Ramos (cell line): Measurements from ENCODE around the gene SHH.

Source experiments
- in situ Hi-C: fragments of 300-500 bp; cut with MboI; formaldehyde crosslinking; loops from one replicate; pipeline ENCODE4 v1.14.3; 2022; ENCODE audit warnings: low sequenced_read_pairs; ENCODE audit not compliant: unreplicated experiment

Gene SHH

DNA sequence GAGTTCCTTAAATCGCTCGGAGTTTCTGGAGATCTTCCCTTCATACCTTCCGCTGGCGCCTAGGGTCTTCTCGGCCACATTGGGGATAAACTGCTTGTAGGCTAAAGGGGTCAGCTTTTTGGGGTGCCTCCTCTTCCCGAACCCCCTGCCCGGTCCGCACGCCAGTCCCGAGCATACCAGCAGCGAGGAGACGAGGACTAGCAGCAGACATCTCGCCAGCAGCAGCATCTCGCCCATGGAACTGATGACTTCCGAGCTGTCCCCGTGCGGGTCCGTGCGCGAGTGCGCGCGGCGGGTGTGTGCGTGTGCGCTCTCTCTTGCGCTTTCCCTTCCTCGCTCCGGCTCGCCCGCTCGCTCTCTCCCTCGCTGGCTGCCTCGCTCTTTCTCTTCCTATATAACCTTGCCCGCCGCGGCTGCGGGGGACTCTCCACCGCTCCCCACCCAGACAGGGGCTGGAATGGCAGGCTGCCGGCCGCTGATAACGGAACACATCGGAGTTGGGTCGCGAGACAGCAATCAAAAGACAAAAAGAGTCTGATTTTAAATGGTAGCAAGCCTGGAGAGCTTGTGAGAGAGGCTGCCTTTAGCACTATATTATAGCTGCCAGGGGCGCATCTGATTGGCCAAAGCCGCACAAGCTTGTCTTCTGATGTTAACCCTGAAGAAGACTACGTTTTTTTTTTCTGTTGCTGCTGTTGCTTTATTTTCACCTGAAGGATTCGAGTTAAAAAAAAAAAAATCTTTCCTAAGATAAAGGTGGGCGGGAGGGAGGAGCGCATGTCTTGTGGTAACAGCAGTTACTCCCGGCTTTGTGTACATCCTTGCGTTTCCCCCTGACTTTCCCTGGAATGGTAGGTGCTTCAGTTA, at the start of gene SHH:
TSS of gene SHH (minus strand) at position 569 of the 867 bp plus-strand sequence. CDS start at position 228, 341 bp downstream.
- in situ Hi-C loops: loop anchor here (10.0 to 25.0 kb wide), 2 partner anchors 653 to 1000 kb away; no protein-coding TSS in a partner anchor

DNA sequence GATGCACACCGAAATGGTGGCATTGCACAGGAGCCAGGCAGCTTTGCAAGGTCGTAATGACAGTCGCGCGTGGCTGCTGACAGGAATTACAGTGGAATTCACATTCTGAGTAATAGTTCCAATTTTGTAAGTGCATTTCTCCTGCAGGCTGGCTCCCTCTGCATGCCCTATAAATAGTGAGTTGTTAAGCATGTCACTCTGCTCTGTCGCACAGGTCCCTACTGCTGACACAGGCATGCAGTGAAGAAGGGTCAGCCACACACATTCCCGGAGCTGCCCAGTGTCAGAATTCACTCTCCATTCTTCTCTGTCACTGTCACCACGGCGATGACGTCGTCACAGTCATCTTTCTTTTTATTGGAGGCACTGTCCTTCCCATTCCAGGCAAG, 49.2 kb upstream of the SHH start:
- in situ Hi-C loops: no loop called here

DNA sequence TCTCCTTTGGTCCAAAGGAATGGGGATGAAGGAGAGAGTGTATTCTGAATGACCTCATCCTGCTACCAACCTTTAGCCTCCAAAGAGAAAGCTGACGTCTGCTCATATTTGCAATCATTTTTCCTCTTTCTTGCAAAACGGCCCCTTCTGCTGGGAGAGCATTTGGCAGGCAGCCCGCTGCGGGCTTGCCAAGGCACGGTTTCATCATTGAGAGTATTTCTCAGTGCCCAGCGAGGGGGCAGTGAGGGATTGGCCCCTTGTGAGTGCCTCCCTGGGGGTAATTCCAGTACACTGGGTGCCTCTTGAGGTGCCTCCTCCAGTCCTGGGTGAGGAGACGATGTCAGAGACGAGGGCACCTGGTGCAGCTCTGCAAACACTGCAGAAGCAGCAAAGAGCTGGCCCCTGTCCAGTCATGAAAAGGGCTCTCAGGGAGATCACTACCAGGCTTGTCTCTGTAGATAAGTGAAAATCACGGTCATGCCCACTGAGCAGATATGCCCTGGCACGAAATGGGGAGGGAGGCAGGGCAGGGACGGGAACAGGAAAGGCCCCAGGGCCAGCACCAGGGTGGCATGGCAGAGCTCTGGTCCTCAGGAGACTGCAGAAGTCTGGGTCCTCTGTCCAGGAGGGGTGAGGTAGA, 48.7 kb upstream of the SHH start:
- in situ Hi-C loops: no loop called here

DNA sequence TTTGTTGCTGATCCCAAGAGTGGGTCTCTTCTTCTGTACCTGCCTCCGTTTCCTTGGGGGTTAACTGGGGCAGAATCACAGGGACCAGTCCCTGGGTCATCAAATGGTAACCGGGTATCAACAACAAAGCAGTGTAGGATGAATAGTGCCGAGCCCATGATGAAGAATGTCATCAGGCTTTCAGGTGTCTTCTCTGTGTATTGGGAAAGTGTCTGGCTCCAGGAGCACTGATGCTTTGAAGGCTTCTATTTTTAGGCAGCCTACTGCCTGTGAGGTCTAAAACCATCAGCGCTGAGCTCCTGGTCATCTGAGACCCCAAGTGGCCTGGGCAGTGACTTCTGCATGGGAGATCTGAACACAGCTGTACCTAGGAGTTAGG, 48.2 kb upstream of the SHH start:
- in situ Hi-C loops: no loop called here

DNA sequence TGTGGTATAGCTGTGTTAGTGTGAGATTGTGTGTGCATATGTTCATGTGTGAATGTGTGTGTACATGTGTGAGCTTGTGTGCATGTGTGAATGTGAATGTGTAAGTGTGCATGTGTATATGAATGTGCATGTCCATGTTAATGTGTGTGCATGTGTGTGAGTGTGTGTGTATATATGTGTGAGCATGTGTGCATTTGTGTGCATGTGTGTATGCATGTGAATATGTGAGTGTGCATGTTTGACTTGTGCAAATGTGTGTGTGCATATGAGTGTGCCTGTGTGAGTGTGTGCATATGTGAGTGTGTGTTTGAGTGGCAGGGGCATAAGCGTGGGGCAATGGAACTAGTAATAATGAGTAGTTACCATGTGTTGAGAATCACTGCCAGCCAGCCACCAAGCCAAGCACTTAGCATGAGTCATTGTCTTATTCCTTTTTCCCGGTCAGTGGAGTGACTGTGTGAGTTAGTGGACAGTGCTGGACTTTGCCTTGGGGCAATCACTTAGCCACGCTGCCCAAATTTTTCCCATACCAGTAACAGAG, 46.3 kb upstream of the SHH start:
- in situ Hi-C loops: no loop called here

DNA sequence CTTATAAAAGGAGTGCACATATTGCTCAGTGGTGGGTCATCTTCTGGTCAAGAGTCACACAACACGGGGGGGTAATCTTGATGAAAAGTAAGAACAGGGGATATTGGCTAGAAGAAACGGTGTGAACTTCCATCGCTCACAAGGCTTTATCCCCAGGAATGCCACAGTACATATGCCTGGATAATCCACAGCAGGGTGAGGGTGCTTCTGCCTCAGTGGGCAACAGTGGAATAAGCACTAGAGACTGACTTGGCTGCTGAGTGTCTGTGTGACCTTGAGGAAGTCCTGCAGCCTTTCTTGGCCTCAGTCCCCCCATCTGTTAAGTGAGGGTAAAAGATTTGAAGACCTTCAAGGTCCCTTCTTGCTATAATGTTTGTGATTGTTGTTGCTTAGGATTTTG, 44.9 kb upstream of the SHH start:
- in situ Hi-C loops: no loop called here

DNA sequence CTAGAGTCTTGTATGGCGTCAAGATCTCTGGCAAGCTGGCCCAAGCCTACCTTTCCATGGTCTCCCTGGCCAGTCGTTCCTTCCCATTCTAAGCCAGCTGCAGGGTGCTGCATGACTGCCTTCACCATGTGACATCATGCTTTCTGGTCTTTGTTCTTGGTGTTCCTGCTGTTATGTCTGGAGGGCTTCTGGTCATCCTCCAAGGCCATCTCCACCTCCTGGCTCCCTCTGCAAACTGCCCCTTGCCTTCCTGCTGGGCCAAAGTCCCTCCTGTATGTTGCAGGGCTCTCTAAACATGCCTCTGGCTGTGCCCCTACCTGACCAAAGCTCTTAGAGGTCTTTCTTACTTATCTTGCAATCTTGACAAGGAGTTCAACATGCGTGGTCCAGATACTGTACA, 44.4 kb upstream of the SHH start:
- in situ Hi-C loops: no loop called here

DNA sequence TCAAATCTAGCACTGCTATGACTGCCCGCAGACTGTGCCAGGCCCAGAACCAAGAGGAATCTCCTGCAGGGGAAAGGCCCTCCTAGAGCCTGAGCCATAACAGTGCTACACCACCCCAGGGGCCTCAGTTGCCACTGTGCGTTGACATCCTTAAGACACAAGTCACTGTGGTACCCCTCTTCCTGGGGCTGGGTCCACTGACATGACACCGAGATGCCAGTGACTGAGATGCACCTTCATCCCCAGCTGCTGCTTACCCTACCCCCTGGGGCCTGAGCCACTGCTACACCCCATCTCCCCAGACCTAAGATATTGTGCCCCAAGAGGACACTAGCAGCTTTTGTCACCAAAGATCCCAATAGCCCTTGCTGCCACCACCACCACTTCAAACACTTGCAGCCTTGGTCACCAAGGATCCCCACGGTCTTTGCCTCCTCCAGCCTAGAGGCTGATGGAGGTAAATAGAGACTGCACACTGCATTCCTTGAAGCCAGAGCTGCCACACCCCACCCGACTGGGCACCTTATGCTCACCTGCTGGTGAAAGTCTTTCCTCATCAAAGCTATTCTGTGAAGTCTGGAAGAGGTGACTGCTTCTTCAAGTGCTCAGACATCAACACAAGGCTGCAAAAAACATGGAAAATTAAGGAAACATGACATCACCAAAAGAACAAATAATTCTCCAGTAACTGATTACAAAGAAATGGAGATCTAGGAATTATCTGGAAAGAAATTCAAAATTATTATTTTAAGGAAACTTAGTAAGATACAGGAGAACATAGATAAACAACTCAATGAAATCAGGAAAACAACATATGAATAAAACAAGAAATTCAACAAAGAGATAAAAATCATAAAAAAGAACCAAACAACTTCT, 40.4 kb upstream of the SHH start:
- in situ Hi-C loops: no loop called here

DNA sequence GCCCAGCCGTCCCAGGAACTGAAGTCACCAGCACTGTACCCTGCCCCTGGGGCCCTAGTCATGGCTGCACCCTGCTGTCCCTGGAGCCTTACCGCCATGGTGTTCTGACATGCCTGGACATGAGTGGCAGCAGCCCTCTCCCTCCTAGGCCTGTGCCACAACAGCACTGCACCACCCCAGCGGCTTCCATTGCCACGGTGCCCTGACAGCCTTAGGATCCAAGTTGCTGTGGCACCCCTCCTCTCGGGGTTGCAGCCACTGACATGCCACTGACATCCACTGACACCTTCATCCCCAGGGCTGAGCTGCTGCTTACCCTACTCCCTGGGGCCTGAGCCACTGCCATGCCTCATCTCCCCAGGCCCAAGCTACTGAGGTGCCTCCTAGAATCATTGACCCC, 39.6 kb upstream of the SHH start:
- in situ Hi-C loops: no loop called here

DNA sequence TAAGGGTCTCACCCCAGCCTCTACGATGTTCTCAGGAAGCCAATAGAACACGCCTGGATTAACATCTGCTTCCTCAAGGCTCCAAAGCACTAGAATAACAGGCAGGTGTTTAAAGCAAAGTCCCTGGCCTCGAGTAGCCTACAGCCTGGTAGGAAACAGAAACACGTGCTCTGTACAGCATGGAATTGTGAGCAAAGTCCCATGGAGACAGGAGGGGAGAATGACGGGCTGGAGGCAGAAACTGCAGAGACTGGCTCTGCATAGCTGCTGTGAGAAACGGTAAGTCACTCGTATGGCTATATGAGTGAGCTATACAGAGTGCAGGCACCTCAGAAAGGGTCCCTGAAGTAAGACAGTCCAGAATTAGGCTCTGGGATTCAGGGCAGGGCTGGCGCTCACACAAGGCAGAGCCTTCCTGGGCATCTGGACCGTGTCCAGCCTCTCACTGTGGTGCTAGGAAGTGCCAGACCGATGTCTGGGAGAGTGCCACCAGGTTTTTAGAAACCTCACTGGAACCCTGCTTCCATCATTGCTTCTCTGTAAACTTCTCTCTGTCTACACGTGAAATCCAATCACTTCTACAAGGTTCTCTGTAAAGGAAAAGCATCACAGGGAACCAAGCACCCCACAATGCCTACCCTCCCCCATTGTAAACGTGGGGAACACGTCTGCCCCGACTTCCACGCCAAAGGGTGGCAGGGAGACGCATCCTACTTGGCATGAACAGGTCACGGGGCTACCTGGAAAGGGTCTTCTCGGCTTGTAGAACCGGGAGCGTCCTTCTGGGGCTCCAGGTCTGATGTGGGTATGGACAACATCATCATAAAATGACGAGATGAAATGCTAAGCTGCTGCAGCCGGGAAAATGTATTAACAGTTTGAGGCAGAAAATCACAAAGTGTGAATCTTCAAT, 38.8 kb upstream of the SHH start:
- in situ Hi-C loops: no loop called here

DNA sequence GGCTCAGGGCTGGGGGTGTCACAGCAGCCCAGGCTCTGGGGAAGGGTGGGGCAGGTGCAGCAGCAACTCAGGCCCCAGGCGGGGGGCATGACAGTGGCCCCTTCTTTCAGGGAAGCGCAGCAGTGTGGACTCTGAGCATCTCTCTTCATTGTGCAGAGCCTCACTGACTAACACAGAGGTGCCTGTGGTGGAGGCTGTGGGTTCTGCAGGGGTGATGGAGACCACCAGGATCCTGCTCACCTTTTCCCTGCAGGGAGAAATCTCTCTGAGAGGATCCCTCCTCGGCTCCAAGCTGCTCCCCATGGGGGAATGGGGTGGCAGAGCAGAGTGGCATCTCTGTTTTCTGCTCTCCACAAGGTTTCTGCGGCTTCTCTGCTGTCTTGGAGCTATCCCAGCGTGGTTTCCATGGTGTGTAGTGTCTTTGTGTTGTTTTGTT, 37.8 kb upstream of the SHH start:
- in situ Hi-C loops: no loop called here

DNA sequence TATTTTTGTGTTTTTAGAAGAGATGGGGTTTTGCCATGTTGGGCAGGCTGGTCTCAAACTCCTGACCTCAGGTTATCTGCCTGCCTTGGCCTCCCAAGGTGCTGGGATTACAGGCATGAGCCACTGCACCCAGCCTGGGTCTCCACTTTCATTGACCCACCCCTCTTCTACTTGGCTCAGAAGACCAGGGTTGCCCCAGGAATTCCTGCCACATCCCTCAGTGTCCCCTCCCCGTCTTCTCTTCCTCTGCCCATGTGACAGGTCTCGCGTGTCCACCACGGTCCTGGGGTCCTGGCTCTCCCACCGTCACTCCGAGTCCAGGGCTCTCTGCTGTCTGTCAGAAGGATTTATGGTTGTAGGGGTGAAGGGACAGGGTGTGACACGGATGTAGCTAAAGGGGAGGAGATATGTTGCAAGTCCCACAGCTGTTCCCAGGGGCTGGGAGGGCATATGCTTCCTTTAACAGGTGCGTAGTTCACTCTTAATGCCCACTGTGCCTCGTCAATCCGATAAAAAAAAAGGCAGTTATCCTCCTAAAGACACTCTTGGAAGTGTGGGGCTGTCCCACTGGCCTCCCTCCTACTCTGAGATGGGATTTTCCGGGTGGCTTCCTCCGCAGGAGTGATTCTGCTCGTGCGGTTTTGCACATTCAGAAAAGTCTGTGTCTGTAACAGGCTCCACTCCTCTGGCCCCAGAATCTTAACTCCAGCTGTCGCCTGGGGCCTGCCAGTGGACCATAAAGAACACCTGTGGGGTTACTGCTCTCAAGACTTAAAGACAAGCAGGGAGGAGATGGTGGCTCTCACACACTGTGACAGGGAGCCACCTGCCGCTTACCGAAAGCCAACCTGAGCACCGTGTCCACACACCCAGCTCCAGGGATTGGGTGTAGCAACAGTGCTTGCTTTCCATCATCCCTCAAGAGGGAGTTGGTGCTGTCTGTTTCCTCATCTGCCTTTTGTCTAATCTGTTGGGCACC, 36.7 kb upstream of the SHH start:
- in situ Hi-C loops: no loop called here

DNA sequence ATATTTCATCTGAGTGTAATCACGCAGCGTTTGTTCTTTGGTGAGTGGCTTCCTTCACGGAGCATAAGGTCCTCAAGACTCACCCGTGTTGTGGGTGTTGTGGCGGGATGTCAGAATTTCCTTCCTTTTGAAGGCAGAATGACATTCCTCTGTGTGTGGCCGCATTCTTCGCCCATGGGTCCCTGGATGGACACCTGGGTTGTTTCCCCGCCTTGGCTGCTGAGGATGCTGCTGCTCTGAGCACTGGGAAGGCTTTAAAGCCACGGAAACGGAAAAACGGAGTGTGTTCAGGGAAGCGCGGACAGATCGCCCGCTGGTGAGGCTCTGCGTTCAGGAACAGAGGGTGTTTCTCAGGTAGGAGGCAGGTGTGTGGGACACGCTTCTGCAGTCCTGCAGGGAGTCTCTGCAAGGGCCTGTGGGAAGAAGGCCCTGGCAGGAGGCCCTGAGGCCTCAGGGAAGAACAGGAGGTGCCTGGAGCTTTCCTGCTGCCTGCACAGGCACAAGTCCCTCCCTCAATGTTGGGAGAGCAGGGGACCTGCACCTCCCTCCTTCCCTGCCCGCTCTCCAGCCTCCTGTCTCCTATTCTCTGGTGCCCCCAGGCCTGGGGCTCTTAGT, 35.7 kb upstream of the SHH start:
- in situ Hi-C loops: no loop called here

DNA sequence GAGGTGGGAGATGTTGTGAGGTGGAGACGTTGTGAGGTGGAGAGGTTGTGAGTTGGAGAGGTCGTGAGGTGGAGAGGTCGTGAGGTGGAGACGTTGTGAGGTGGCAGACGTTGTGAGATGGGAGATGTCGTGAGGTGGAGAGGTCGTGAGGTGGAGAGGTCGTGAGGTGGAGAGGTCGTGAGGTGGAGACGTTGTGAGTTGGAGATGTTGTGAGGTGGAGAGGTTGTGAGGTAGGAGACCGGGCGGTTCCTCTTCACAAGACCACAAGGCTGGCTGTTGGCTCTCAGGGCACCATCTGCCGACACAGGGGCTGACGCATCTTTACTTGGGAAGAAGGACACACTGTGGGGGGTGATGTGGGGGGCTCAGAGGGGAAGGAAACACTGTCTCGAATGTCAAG, 34.7 kb upstream of the SHH start:
- in situ Hi-C loops: no loop called here

DNA sequence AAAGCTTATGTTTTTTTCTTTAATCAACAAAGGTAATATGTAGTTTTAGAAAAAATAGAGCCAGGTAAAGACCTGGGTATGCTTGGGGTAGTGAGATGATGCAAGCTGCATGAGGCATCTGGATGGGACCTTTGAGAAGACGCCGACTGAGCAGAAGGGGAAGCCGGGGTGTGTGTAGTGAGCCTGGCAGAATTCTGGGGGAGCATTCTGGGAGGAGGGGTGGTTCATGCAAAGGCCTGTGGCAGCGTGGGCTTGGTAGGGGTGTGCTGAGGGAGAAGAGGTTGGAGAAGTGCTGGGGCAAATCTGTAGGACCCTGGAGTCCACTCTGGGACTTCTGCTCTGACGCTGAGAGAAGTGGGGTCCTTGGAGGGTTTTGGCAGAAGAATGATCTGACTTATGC, 33.9 kb upstream of the SHH start:
- in situ Hi-C loops: no loop called here

DNA sequence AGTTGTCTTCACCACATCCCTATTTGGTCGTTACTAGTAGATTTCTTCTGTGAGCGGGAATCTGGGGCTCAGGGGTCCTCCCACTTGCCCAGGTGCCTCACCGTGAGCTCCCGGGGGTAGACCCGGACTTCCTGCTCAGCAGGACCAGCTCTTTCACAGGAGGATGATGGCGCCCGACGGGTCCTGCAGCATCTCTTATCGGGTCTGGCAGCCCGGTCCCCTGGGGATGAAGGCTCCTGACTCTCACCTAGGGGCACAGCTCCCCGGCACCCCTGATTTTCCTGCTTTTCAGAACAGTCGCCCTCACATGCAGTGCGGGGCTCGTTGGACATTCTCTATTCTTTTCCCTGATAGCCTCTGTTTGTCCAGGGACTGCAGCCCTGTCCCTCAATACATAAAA, 33.0 kb upstream of the SHH start:
- in situ Hi-C loops: no loop called here

DNA sequence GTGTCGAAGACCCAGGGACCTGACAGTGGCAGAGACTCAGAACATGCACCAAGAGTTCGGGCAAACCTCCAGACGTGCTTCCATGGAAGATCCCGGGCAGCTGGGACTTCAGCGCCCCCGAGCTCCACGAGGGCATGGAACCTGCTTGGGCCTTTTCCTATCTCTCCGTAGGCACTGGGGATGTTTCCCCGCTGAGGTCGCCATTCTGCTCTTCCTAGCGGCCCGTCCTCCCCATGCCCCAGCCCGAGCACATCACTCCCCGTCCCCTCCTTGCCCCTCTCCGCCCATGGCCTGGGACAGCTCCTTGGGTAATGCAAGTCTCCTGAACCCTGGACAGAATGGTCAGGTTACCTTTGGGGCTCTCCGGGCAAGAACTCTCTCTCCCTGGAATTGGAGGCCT, 32.3 kb upstream of the SHH start:
- in situ Hi-C loops: no loop called here

DNA sequence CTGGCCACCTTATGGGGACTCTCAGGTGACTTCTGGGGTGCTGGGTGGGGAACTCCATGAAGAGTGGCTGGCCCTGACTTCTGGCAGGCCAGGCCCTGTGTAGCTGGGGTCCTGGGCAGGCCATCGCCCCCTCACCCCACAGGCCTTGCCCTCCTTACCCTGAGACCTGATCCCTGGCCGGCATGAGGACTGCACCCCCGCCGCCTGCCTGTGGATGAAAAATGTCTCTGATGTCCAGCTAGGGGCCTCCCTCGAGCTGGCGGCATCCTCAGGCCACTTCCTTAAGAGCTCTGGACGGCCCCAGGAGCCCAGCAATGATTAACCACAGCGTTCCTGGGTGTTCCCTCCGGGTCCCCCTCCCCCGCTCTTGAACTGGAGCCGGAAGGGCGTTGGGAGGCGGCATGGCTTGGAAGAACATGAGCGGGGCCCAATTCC, 31.8 kb upstream of the SHH start:
- in situ Hi-C loops: no loop called here
